Keratinocyte (primary cell): ENCODE data around the gene ELOA. TPM values are rescaled to one million over a fixed set of nuclear protein-coding genes. Genes with fewer than 3 reads are reported as not detected.
A peak's percentile ranks its signal among the peaks of the same experiment; 100 is the strongest.

Experiments
- DNase-seq: peaks from one replicate; pipeline ENCODE4 v3.0.0-alpha.2; 2011; ENCODE audit warnings: low read depth, missing footprints, low spot score
- FAIRE-seq: peaks from 2 replicates; lab custom pipeline; 2011; peaks lifted over from hg19 to GRCh38; lab: Jason Lieb, UNC
- H2AFZ ChIP-seq: 2 replicates; pipeline ENCODE4 v1.6.0; 2012; ENCODE audit warnings: low read length, control low read depth, inconsistent platforms; ENCODE audit not compliant: control insufficient read depth
- H3K27ac ChIP-seq: 2 replicates; pipeline ENCODE4 v1.5.1; 2011; ENCODE audit warnings: low read length; ENCODE audit not compliant: control insufficient read depth, insufficient read depth
- H3K27me3 ChIP-seq: 3 replicates; pipeline ENCODE4 v1.6.0; 2011; ENCODE audit warnings: low read length; ENCODE audit not compliant: control insufficient read depth, insufficient read depth; ENCODE audit errors: extremely low read depth
- H3K36me3 ChIP-seq, 2 experiments: 2 replicates in 1 of 2; 3 replicates in 1 of 2; pipeline ENCODE4 v1.5.1; 2011; ENCODE audit warnings: low read length in 2 of 2, mild to moderate bottlenecking in 1 of 2; ENCODE audit not compliant: control insufficient read depth in 2 of 2, insufficient read depth in 2 of 2; ENCODE audit errors: extremely low read depth in 1 of 2
- H3K4me1 ChIP-seq: 3 replicates; pipeline ENCODE4 v1.5.1; 2011; ENCODE audit warnings: low read length; ENCODE audit not compliant: control insufficient read depth, insufficient read depth; ENCODE audit errors: extremely low read depth
- H3K4me2 ChIP-seq: 3 replicates; pipeline ENCODE4 v1.6.0; 2011; ENCODE audit warnings: low read depth, low read length; ENCODE audit not compliant: control insufficient read depth, insufficient read depth; ENCODE audit errors: extremely low read depth
- H3K4me3 ChIP-seq, 3 experiments: fragments of 200-600 bp in 1 of 3; sonication (generic) in 1 of 3; 2 replicates in 2 of 3; 3 replicates in 1 of 3; pipeline ENCODE4 v1.5.1; 2011 to 2016; ENCODE audit warnings: low read length in 3 of 3, mild to moderate bottlenecking in 3 of 3, control low read depth in 2 of 3, inconsistent platforms in 1 of 3, low read depth in 1 of 3, mixed read lengths in 1 of 3, mixed run types in 1 of 3, moderate library complexity in 1 of 3; ENCODE audit not compliant: control insufficient read depth in 2 of 3, insufficient read depth in 2 of 3; ENCODE audit errors: extremely low read depth in 1 of 3
- H3K79me2 ChIP-seq: 2 replicates; pipeline ENCODE4 v1.6.0; 2012; ENCODE audit warnings: low read length; ENCODE audit not compliant: control insufficient read depth, insufficient read depth
- H3K9ac ChIP-seq: 3 replicates; pipeline ENCODE4 v1.6.0; 2011; ENCODE audit warnings: low read length; ENCODE audit not compliant: control insufficient read depth, insufficient read depth; ENCODE audit errors: extremely low read depth
- H3K9me1 ChIP-seq: 3 replicates; pipeline ENCODE4 v1.6.0; 2011; ENCODE audit warnings: low read length; ENCODE audit not compliant: control insufficient read depth, insufficient read depth; ENCODE audit errors: extremely low read depth
- H3K9me3 ChIP-seq: 2 replicates; pipeline ENCODE4 v1.5.1; 2012; ENCODE audit warnings: low read depth, low read length; ENCODE audit not compliant: control insufficient read depth
- H4K20me1 ChIP-seq: 3 replicates; pipeline ENCODE4 v1.6.0; 2011; ENCODE audit warnings: low read length; ENCODE audit not compliant: control insufficient read depth, insufficient read depth; ENCODE audit errors: extremely low read depth
- EZH2 ChIP-seq: IDR thresholded peaks from one replicate; pipeline ENCODE4 v1.6.1; 2012; ENCODE audit warnings: inconsistent platforms, mild to moderate bottlenecking, low read length, moderate library complexity
- dilution Hi-C: fragments of 300-500 bp; cut with MboI; formaldehyde crosslinking; loops from one replicate; pipeline ENCODE4 v1.7.0; 2020; ENCODE audit warnings: low sequenced_read_pairs; ENCODE audit not compliant: extremely low pct_ligation_motif_present
- polyA minus RNA-seq, 3 experiments: library from RNA; depleted of rRNA, polyadenylated mRNA; stranded (reverse); fragments of >200 nt; gene quantifications; 1 replicate in 1 of 3; 2 replicates in 1 of 3; 3 replicates in 1 of 3; pipeline ENCODE4 v1.2.3, GENCODE V29; 2011
- polyA plus RNA-seq, 5 experiments: library from polyadenylated mRNA; depleted of rRNA in 3 of 5; stranded (reverse) in 3 of 5; stranded (forward) in 1 of 5; unstranded in 1 of 5; fragments of >200 nt; gene quantifications; 1 replicate in 1 of 5; 2 replicates in 3 of 5; 3 replicates in 1 of 5; pipeline versions ENCODE4 v1.2.1 to v1.2.3, GENCODE V29; 2011 to 2012; ENCODE audit warnings: missing spikeins in 2 of 5, low read depth in 1 of 5, low replicate concordance in 1 of 5
- TF ChIP-seq, protein P1 (sequence below), 3 experiments: IDR thresholded peaks in 1 of 3; conservative IDR thresholded peaks in 1 of 3; optimal IDR thresholded peaks in 1 of 3; 2 replicates in 2 of 3; 3 replicates in 1 of 3; pipeline versions ENCODE3 to v1.5.1; 2011; ENCODE audit warnings: low read length in 3 of 3, mild to moderate bottlenecking in 3 of 3, moderate library complexity in 2 of 3, control low read depth in 1 of 3, inconsistent platforms in 1 of 3; ENCODE audit not compliant: insufficient read depth in 2 of 3; ENCODE audit errors: extremely low read depth in 1 of 3

The ELOA gene, protein sequence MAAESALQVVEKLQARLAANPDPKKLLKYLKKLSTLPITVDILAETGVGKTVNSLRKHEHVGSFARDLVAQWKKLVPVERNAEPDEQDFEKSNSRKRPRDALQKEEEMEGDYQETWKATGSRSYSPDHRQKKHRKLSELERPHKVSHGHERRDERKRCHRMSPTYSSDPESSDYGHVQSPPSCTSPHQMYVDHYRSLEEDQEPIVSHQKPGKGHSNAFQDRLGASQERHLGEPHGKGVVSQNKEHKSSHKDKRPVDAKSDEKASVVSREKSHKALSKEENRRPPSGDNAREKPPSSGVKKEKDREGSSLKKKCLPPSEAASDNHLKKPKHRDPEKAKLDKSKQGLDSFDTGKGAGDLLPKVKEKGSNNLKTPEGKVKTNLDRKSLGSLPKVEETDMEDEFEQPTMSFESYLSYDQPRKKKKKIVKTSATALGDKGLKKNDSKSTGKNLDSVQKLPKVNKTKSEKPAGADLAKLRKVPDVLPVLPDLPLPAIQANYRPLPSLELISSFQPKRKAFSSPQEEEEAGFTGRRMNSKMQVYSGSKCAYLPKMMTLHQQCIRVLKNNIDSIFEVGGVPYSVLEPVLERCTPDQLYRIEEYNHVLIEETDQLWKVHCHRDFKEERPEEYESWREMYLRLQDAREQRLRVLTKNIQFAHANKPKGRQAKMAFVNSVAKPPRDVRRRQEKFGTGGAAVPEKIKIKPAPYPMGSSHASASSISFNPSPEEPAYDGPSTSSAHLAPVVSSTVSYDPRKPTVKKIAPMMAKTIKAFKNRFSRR
- 18.0 to 43.9 TPM (median 31.8 TPM) in 3 replicates for polyA plus RNA-seq
- polyA plus RNA-seq (2011; ENCODE audit: low read depth): 33.1 TPM
- polyA plus RNA-seq (2011; cell fraction: cytosol; rRNA removed): 28.3 and 36.5 TPM in 2 replicates
- 28.0 and 33.4 TPM in 2 replicates for polyA plus RNA-seq (2011; cell fraction: nucleus; rRNA removed)
- polyA plus RNA-seq (2012; ENCODE audit: low replicate concordance): 17.5 and 36.3 TPM in 2 replicates
- 16.7 to 31.0 TPM (median 23.8 TPM) in 3 replicates for polyA minus RNA-seq
- polyA minus RNA-seq (2011; cell fraction: cytosol; rRNA and poly(A)+ RNA removed): 34.1 TPM
- polyA minus RNA-seq (2011; cell fraction: nucleus; rRNA and poly(A)+ RNA removed): 16.0 and 25.8 TPM in 2 replicates

DNA sequence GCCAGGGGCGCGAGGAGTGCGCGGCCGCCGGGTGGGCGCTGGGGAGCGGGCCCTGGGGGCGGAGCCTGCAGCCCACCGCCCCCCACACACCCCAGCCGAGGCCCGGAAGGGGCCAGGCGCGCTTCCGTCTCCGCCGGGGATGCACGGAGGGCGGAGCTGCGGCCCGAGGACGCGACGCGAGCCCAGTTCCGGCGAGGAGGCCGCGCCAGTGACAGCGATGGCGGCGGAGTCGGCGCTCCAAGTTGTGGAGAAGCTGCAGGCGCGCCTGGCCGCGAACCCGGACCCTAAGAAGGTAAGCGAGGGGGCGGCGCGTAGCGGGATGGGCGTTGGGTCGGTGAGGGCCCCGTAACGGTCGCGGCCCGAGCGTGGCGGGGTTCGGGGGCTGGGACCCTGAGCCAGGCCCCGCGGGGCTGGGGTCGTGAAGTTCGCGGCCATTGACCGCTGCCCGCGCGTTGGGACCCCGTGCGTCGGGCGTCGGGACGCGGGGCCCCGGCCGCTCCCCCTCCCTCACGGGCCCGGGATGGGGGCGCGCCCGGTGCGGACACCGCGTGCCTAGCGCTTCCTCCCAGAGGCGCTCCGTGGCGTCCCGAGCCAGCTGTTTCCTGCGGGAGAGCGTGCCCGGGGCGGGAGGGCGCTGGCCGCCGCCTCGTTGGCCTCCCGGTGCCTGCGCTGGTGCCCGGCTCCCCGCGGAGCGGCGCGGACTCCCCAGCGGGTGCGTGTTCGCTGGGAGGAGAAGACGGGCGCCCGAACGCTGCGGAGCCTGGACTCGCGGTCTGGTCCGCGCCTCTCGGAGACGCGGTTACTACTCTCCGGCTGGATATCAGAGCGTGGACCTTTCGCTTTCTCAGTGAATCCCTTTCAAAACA lies at the start of gene ELOA:
TSS of gene ELOA (plus strand) at position 185 of the 866 bp plus-strand sequence. CDS start at position 218, 33 bp downstream.
- Histone ChIP-seq H3K36me3 (peaks cover 4 to 6% of the 10 kb centered on the region in 2 experiments), H3K9ac (peak within 1 kb of the TSS; percentile 87), H3K4me3 (peak within 1 kb of the TSS; percentile 69 to 89 (median 74)), H3K4me2 (peak within 1 kb of the TSS; percentile 97), H3K27ac (peak within 1 kb of the TSS; percentile 42), H3K9me1 (peaks cover 5% of the 10 kb centered on the region), H3K27me3 (no peaks in the 10 kb centered on the region), H3K4me1 (peaks cover 30% of the 10 kb centered on the region), H4K20me1 (peaks cover 4% of the 10 kb centered on the region), H2AFZ (peak within 1 kb of the TSS; percentile 90), H3K79me2 (peaks cover 52% of the 10 kb centered on the region), H3K9me3 (no peaks in the 10 kb centered on the region)
- TF ChIP-seq, protein P1, sequence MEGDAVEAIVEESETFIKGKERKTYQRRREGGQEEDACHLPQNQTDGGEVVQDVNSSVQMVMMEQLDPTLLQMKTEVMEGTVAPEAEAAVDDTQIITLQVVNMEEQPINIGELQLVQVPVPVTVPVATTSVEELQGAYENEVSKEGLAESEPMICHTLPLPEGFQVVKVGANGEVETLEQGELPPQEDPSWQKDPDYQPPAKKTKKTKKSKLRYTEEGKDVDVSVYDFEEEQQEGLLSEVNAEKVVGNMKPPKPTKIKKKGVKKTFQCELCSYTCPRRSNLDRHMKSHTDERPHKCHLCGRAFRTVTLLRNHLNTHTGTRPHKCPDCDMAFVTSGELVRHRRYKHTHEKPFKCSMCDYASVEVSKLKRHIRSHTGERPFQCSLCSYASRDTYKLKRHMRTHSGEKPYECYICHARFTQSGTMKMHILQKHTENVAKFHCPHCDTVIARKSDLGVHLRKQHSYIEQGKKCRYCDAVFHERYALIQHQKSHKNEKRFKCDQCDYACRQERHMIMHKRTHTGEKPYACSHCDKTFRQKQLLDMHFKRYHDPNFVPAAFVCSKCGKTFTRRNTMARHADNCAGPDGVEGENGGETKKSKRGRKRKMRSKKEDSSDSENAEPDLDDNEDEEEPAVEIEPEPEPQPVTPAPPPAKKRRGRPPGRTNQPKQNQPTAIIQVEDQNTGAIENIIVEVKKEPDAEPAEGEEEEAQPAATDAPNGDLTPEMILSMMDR (optimal IDR thresholded peaks at IDR 0.05 in 1 of 3, IDR thresholded peaks at IDR 0.05 in 1 of 3, conservative IDR thresholded peaks at IDR 0.05 in 1 of 3; ENCODE audit: extremely low read depth in 1 of 3, insufficient read depth in 2 of 3, low read length in 3 of 3): no peak
- TF ChIP-seq EZH2: no peak
- no peak for FAIRE-seq
- DNase-seq: peak; percentile 28
- dilution Hi-C loops: no loop called here

DNA sequence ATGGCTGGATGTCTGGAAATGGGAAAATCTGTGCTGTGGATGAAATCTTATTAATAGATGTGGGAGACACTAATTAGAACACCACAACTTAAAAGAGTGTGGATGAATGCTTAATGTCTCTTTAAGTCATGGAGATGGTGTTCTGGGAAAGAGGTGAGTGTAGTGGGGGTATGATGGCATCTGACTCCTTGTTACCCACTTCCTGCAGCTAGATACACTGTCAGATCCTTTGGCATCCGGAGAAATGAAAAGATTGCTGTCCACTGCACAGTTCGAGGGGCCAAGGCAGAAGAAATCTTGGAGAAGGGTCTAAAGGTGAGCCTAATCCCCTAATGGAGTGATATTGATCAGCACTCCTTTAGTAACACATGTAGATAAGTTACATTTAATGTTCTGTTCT lies 49.7 kb upstream of the ELOA start:
- Histone ChIP-seq H3K36me3 (peaks cover 34 to 52% of the 10 kb centered on the region in 2 experiments), H3K9me3 (no peaks in the 10 kb centered on the region), H3K79me2 (peaks cover 70% of the 10 kb centered on the region), H3K4me1 (peaks cover 35% of the 10 kb centered on the region), H3K4me3 (peak overlapping the region; percentile 85 to 99 (median 97)), H3K9me1 (peaks cover 5% of the 10 kb centered on the region), H3K27ac (peak overlapping the region; percentile 16), H3K4me2 (peak overlapping the region; percentile 79), H3K9ac (peak overlapping the region; percentile 100), H2AFZ (no peak overlapping the region), H4K20me1 (peaks cover 47% of the 10 kb centered on the region), H3K27me3 (no peaks in the 10 kb centered on the region)
- no peak for DNase-seq
- no peak for FAIRE-seq
- dilution Hi-C loops: no loop called here
- no peak for TF ChIP-seq EZH2
- TF ChIP-seq, protein P1 (optimal IDR thresholded peaks at IDR 0.05 in 1 of 3, IDR thresholded peaks at IDR 0.05 in 1 of 3, conservative IDR thresholded peaks at IDR 0.05 in 1 of 3; ENCODE audit: extremely low read depth in 1 of 3, insufficient read depth in 2 of 3, low read length in 3 of 3): no peak
